HepG2 (cell line): Measurements from ENCODE around the gene RARA. TPM values are rescaled to one million over a fixed set of nuclear protein-coding genes. Genes with fewer than 3 reads are reported as not detected.
A peak's percentile ranks its signal among the peaks of the same experiment; 100 is the strongest.

Experiments
- ETV5 ChIP-seq: IDR thresholded peaks from 2 replicates; pipeline ENCODE4 v1.6.1; 2018; ENCODE audit warnings: missing biosample characterization, missing genetic modification reagents, inconsistent platforms, borderline replicate concordance
- FOXO4 ChIP-seq: sonication (generic); formaldehyde crosslinking; conservative IDR thresholded peaks from 2 replicates; pipeline ENCODE4 v1.8.1; 2023; ENCODE audit warnings: missing genetic modification reagents
- ISX ChIP-seq: sonication (generic); formaldehyde crosslinking; conservative IDR thresholded peaks from 2 replicates; pipeline ENCODE4 v1.5.0; 2020; ENCODE audit warnings: missing genetic modification reagents
- KDM2A ChIP-seq: sonication (generic); formaldehyde crosslinking; IDR thresholded peaks from 2 replicates; pipeline ENCODE4 v1.4.0; 2020; ENCODE audit warnings: low read depth, missing genetic modification reagents, borderline replicate concordance
- KLF16 ChIP-seq, 2 experiments: sonication (generic) in 1 of 2; formaldehyde crosslinking in 1 of 2; IDR thresholded peaks; 2 replicates each; pipeline versions ENCODE4 v1.6.1 to v1.8.0; 2016 to 2023; ENCODE audit warnings: missing genetic modification reagents in 2 of 2, missing compliant biosample characterization in 1 of 2
- MEIS1 ChIP-seq: sonication (generic); formaldehyde crosslinking; IDR thresholded peaks from 2 replicates; pipeline ENCODE4 v1.9.0; 2021; ENCODE audit warnings: mild to moderate bottlenecking, missing genetic modification reagents, moderate library complexity, borderline replicate concordance
- NFYB ChIP-seq: sonication (generic); formaldehyde crosslinking; IDR thresholded peaks from 2 replicates; pipeline ENCODE4 v1.4.0; 2020; ENCODE audit warnings: missing genetic modification reagents
- REPIN1 ChIP-seq: sonication (generic); formaldehyde crosslinking; IDR thresholded peaks from 2 replicates; pipeline ENCODE4 v1.8.0; 2022; ENCODE audit warnings: missing genetic modification reagents, low read depth, mild to moderate bottlenecking, borderline replicate concordance
- RORA ChIP-seq: sonication (generic); formaldehyde crosslinking; IDR thresholded peaks from 2 replicates; pipeline ENCODE4 v1.5.0; 2020; ENCODE audit warnings: mild to moderate bottlenecking, missing genetic modification reagents, moderate library complexity
- SMARCE1 ChIP-seq: fragments of 450-650 bp; IDR thresholded peaks from 2 replicates; pipeline ENCODE4 v1.6.1; 2017; ENCODE audit warnings: borderline replicate concordance
- SRSF9 ChIP-seq: fragments of 200-400 bp; formaldehyde crosslinking; IDR thresholded peaks from 2 replicates; pipeline ENCODE4 v1.6.1; 2018; ENCODE audit warnings: borderline replicate concordance, mild to moderate bottlenecking, low read depth, low read length; ENCODE audit not compliant: insufficient read depth, poor library complexity, severe bottlenecking
- STAT5B ChIP-seq: sonication (generic); formaldehyde crosslinking; IDR thresholded peaks from 2 replicates; pipeline ENCODE4 v1.4.0; 2020; ENCODE audit warnings: missing genetic modification reagents
- TCF7 ChIP-seq: sonication (generic); IDR thresholded peaks from 2 replicates; pipeline ENCODE4 v1.6.1; 2016; ENCODE audit warnings: antibody characterized with exemption, low read depth
- ZIK1 ChIP-seq: sonication (generic); formaldehyde crosslinking; IDR thresholded peaks from 2 replicates; pipeline ENCODE4 v1.5.0; 2020; ENCODE audit warnings: mild to moderate bottlenecking, low read depth, missing genetic modification reagents, borderline replicate concordance
- ZMYM2 ChIP-seq: sonication (generic); formaldehyde crosslinking; IDR thresholded peaks from 2 replicates; pipeline ENCODE4 v1.8.0; 2022; ENCODE audit warnings: mild to moderate bottlenecking, missing genetic modification reagents
- ZNF143 ChIP-seq: sonication (generic); formaldehyde crosslinking; IDR thresholded peaks from 2 replicates; pipeline ENCODE4 v1.4.0; 2020; ENCODE audit warnings: missing genetic modification reagents
- ZNF354B ChIP-seq: sonication (generic); formaldehyde crosslinking; IDR thresholded peaks from 2 replicates; pipeline ENCODE4 v1.8.0; 2022; ENCODE audit warnings: mild to moderate bottlenecking, missing genetic modification reagents
- ZNF383 ChIP-seq: sonication (generic); formaldehyde crosslinking; IDR thresholded peaks from 2 replicates; pipeline ENCODE4 v1.4.0; 2020; ENCODE audit warnings: missing genetic modification reagents, mild to moderate bottlenecking, borderline replicate concordance
- ZNF577 ChIP-seq: sonication (generic); formaldehyde crosslinking; IDR thresholded peaks from 2 replicates; pipeline ENCODE4 v1.4.0; 2020; ENCODE audit warnings: mild to moderate bottlenecking, low read depth, missing genetic modification reagents, borderline replicate concordance
- ZNF652 ChIP-seq: IDR thresholded peaks from 2 replicates; pipeline ENCODE4 v1.6.1; 2016; ENCODE audit warnings: low read depth, borderline replicate concordance
- ZNF747 ChIP-seq: sonication (generic); formaldehyde crosslinking; IDR thresholded peaks from 2 replicates; pipeline ENCODE4 v1.8.1; 2023; ENCODE audit warnings: missing genetic modification reagents, mild to moderate bottlenecking, borderline replicate concordance
- polyA plus RNA-seq, 8 experiments: library from polyadenylated mRNA; depleted of rRNA in 3 of 8; stranded (reverse) in 7 of 8; unstranded in 1 of 8; fragments of >200 nt; fragmentation: Illumina TruSeq in 4 of 8; extraction: Trizol in 4 of 8; gene quantifications; 2 replicates each; pipeline versions ENCODE4 v1.2.1 to v1.2.3, GENCODE V29; 2011 to 2016; ENCODE audit warnings: low read depth in 4 of 8, missing spikeins in 1 of 8, mixed read lengths in 1 of 8; ENCODE audit not compliant: insufficient read depth in 1 of 8
- total RNA-seq, 5 experiments: library from RNA; depleted of rRNA; stranded (reverse); fragments of >200 nt; fragmentation: Illumina TruSeq; extraction: Trizol; gene quantifications; 2 replicates each; pipeline ENCODE4 v1.2.3, GENCODE V29; 2016; ENCODE audit warnings: low read depth in 1 of 5
- TF ChIP-seq, protein P1 (sequence below): sonication (generic); formaldehyde crosslinking; IDR thresholded peaks from 2 replicates; pipeline ENCODE4 v1.4.0; 2020; ENCODE audit warnings: mild to moderate bottlenecking, missing genetic modification reagents
- TF ChIP-seq, protein P2 (sequence below): sonication (generic); formaldehyde crosslinking; IDR thresholded peaks from 2 replicates; pipeline ENCODE4 v1.4.0; 2020; ENCODE audit warnings: missing genetic modification reagents

RARA gene
- total and polyA plus RNA-seq, 2 of the 13 experiments (the other 11 are each of a cell fraction or from before 2014, with no cell fraction given): 6.4 to 8.6 TPM

- no peak for TF ChIP-seq FOXO4
- peak; percentile 97 for TF ChIP-seq NFYB (CRISPR knock-in tag)
- TF ChIP-seq REPIN1 (CRISPR knock-in tag): peak; percentile 92
- peak in 1 of 2 experiments; percentile 96; a peak in 2 of 4 replicates for TF ChIP-seq KLF16 (CRISPR knock-in tag; IDR thresholded peaks at IDR 0.05)
- TF ChIP-seq ISX (CRISPR knock-in tag): no peak
- 0 out of 2 replicates have a peak, but pooled peaks have one; percentile 23 for TF ChIP-seq STAT5B
- TF ChIP-seq ZIK1 (CRISPR knock-in tag): 0 out of 2 replicates have a peak, but pooled peaks have one; percentile 58
- TF ChIP-seq RORA: no peak
- TF ChIP-seq KDM2A: peak; percentile 99
- TF ChIP-seq SRSF9: no peak
- no peak for TF ChIP-seq ZNF652 (CRISPR knock-in tag)
- no peak for TF ChIP-seq ZMYM2 (CRISPR knock-in tag)
- peak; percentile 89; the same call in 1 of the 2 replicates for TF ChIP-seq ZNF354B (CRISPR knock-in tag)
- TF ChIP-seq MEIS1 (CRISPR knock-in tag): peak; percentile 85; the same call in 1 of the 2 replicates
- TF ChIP-seq ZNF577 (CRISPR knock-in tag): no peak
- peak; percentile 98 for TF ChIP-seq ZNF143 (CRISPR knock-in tag)
- no peak for TF ChIP-seq TCF7
- TF ChIP-seq ZNF383 (CRISPR knock-in tag): no peak
- TF ChIP-seq SMARCE1: no peak
- TF ChIP-seq, protein P1, sequence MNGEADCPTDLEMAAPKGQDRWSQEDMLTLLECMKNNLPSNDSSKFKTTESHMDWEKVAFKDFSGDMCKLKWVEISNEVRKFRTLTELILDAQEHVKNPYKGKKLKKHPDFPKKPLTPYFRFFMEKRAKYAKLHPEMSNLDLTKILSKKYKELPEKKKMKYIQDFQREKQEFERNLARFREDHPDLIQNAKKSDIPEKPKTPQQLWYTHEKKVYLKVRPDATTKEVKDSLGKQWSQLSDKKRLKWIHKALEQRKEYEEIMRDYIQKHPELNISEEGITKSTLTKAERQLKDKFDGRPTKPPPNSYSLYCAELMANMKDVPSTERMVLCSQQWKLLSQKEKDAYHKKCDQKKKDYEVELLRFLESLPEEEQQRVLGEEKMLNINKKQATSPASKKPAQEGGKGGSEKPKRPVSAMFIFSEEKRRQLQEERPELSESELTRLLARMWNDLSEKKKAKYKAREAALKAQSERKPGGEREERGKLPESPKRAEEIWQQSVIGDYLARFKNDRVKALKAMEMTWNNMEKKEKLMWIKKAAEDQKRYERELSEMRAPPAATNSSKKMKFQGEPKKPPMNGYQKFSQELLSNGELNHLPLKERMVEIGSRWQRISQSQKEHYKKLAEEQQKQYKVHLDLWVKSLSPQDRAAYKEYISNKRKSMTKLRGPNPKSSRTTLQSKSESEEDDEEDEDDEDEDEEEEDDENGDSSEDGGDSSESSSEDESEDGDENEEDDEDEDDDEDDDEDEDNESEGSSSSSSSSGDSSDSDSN (CRISPR knock-in tag): peak; percentile 58
- no peak for TF ChIP-seq ZNF747 (CRISPR knock-in tag)
- peak; percentile 67; the same call in 1 of the 2 replicates for TF ChIP-seq ETV5 (CRISPR knock-in tag)
- TF ChIP-seq, protein P2, sequence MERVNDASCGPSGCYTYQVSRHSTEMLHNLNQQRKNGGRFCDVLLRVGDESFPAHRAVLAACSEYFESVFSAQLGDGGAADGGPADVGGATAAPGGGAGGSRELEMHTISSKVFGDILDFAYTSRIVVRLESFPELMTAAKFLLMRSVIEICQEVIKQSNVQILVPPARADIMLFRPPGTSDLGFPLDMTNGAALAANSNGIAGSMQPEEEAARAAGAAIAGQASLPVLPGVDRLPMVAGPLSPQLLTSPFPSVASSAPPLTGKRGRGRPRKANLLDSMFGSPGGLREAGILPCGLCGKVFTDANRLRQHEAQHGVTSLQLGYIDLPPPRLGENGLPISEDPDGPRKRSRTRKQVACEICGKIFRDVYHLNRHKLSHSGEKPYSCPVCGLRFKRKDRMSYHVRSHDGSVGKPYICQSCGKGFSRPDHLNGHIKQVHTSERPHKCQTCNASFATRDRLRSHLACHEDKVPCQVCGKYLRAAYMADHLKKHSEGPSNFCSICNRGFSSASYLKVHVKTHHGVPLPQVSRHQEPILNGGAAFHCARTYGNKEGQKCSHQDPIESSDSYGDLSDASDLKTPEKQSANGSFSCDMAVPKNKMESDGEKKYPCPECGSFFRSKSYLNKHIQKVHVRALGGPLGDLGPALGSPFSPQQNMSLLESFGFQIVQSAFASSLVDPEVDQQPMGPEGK (CRISPR knock-in tag): no peak; the same call in 1 of the 2 replicates
Measured at GRCh38 chr17:40287494-40288369, 21.2 kb upstream of the RARA start, which contains the start of gene CDC6 (continued).
